Stomach (tissue), 4 donors: ENCODE data around the gene AKT1.

Source experiments
- EP300 ChIP-seq: sonication (generic); formaldehyde crosslinking; IDR thresholded peaks from one replicate; pipeline ENCODE4 v1.6.1; 2017; ENCODE audit warnings: antibody characterized with exemption
- TF ChIP-seq, protein P1 (sequence below), 7 experiments: fragments of 450-650 bp in 4 of 7; fragments of 200-600 bp in 3 of 7; sonication (generic) in 3 of 7; IDR thresholded peaks; one replicate each; pipeline ENCODE4 v1.5.1; 2016 to 2019; ENCODE audit warnings: antibody characterized with exemption in 7 of 7, control low read depth in 2 of 7, mild to moderate bottlenecking in 1 of 7

DNA sequence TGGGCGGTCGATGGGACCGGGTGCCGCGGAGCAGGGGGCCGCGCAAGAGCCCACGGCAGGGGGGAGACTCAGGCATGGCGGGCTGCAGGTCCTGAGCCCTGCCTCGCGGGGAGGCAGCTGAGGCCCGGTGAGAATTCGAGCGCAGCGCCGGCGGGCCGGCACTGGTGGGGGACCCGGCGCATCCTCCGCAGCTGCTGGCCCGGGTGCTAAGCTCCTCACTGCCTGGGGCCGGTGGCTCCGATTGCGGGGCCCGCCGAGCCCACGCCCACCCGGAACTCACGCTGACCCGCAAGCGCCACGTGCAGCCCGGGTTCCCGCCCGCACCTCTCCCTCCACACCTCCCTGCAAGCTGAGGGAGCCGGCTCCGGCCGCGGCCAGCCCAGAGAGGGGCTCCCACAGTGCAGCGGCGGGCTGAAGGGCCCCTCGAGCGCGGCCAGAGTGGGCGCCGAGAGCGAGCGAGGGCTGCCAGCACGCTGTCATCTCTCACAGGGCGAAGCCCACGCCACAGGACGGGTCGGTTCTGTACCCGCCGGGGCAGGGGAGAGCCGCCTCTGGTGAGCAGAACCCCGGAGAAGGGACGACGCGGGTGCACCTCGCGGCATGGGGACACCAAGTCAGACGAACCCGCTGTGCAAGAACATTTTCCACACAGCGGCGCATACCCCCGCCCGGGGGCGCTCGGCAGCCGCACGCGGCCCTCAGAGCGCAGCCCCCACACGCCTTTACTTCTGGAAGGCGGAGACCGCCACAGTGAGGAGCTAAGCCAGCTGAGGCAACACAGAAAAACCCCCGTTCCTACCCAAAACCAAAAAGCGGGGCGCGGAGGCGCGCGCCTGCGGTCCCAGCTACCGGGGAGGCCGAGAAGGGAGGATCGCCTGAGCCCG lies 43.8 kb downstream of the AKT1 start:
- no peak for TF ChIP-seq EP300
- TF ChIP-seq, protein P1, sequence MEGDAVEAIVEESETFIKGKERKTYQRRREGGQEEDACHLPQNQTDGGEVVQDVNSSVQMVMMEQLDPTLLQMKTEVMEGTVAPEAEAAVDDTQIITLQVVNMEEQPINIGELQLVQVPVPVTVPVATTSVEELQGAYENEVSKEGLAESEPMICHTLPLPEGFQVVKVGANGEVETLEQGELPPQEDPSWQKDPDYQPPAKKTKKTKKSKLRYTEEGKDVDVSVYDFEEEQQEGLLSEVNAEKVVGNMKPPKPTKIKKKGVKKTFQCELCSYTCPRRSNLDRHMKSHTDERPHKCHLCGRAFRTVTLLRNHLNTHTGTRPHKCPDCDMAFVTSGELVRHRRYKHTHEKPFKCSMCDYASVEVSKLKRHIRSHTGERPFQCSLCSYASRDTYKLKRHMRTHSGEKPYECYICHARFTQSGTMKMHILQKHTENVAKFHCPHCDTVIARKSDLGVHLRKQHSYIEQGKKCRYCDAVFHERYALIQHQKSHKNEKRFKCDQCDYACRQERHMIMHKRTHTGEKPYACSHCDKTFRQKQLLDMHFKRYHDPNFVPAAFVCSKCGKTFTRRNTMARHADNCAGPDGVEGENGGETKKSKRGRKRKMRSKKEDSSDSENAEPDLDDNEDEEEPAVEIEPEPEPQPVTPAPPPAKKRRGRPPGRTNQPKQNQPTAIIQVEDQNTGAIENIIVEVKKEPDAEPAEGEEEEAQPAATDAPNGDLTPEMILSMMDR (IDR thresholded peaks at IDR 0.05), result no peak
